Measurements from ENCODE around the gene SLC13A5. TPM values are rescaled to one million over a fixed set of nuclear protein-coding genes. Genes with fewer than 3 reads are reported as not detected.

Gene SLC13A5
- total RNA-seq, 4 donors from 2014 or later = 0.61 to 2.8 TPM; not detected in 2

DNA sequence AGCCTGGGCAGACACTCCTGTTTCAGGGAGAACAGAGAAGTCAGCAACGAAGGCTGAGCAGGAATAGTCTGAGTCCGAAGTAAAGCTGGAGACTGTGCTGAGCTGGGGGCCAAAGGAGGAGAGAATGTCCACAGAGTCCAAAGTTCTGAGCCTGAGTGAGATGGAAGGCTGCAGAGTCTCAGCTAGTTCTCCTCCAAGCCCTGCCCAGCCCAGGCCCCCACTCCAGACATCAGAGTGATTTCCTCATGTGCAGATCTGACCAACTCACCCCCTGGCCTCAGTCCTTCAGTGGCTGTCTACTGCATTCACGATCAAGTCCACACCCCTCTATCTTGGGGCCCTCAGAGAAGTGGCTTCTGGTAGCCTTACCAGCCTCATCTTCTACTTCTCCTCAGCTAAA is 21.6 kb downstream of the SLC13A5 start:
- TF ChIP-seq POLR2A (IDR thresholded peaks at IDR 0.05) (no peak), CTCF (IDR thresholded peaks at IDR 0.05) (no peak)
- intact Hi-C loops (cut with DNase I; ENCODE audit: low total_unique reads) = no loop called here
- H3K4me3 ChIP-seq = no peak overlapping the region
- no peak overlapping the region for H3K27ac ChIP-seq
- no peaks in the 10 kb centered on the region for H3K9me3 ChIP-seq
- no peaks in the 10 kb centered on the region for H3K36me3 ChIP-seq
- DNase-seq = no peak
- H3K27me3 ChIP-seq = no peaks in the 10 kb centered on the region
- H3K4me1 ChIP-seq = no peaks in the 10 kb centered on the region

DNA sequence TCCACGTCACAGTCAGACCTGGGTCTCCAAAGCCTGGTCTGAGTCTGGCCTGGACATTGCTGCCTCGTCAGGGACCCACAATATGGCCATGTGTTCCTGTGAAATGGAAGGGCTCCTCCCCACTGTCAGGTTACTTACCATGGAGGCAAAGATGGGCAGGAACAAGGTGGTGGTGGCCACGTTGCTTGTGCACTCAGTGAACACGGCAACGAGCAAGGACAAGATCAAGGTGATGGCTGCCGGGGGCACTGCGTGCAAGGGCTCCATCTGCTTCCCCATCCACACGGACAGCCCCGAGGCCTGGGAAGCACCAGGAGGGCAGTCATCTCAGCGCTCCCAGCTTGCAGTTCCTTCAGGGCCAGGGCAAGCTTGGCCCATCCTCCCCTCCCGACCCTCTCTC is 22.5 kb downstream of the SLC13A5 start:
- TF ChIP-seq CTCF (IDR thresholded peaks at IDR 0.05) = no peak
- TF ChIP-seq POLR2A (IDR thresholded peaks at IDR 0.05) = no peak
- no peak overlapping the region for H3K4me3 ChIP-seq
- no peak for DNase-seq
- H3K27ac ChIP-seq = no peak overlapping the region
- intact Hi-C loops (cut with DNase I; ENCODE audit: low total_unique reads) = no loop called here
- no peaks in the 10 kb centered on the region for H3K36me3 ChIP-seq
- H3K4me1 ChIP-seq = no peaks in the 10 kb centered on the region
- no peaks in the 10 kb centered on the region for H3K27me3 ChIP-seq
- H3K9me3 ChIP-seq = no peaks in the 10 kb centered on the region

DNA sequence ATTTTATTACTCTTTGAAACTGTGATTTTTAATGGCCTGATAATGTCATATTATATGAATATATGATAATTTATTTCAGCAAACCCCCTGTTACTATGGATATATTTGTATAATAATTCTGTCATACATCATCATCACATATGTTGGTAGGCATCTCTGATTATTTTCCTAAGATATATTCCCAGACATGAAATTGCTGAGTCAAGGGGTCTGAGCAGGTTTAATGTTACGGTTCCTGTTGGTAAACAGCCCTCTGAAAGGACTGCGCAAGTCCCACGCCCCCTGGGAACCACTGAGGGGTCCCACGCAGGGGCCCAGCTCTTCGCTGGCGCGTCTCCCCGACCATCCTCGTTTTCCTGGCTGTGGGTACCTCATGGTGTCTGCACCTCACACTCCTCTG is 24.2 kb downstream of the SLC13A5 start:
- intact Hi-C loops (cut with DNase I; ENCODE audit: low total_unique reads) = no loop called here
- DNase-seq = no peak
- Histone ChIP-seq H3K4me1 (no peaks in the 10 kb centered on the region), H3K27ac (no peak overlapping the region), H3K27me3 (no peaks in the 10 kb centered on the region), H3K36me3 (no peaks in the 10 kb centered on the region), H3K4me3 (no peak overlapping the region), H3K9me3 (no peaks in the 10 kb centered on the region)
- TF ChIP-seq POLR2A (IDR thresholded peaks at IDR 0.05) (no peak), CTCF (IDR thresholded peaks at IDR 0.05) (no peak)

- no peaks in the 10 kb centered on the region for H3K9me3 ChIP-seq
- no peak for DNase-seq
- no peaks in the 10 kb centered on the region for H3K4me1 ChIP-seq
- H3K36me3 ChIP-seq = no peaks in the 10 kb centered on the region
- no peaks in the 10 kb centered on the region for H3K27me3 ChIP-seq
- intact Hi-C loops (cut with DNase I; ENCODE audit: low total_unique reads) = no loop called here
- no peak for TF ChIP-seq CTCF (IDR thresholded peaks at IDR 0.05)
- no peak for TF ChIP-seq POLR2A (IDR thresholded peaks at IDR 0.05)
- no peak overlapping the region for H3K27ac ChIP-seq
- H3K4me3 ChIP-seq = no peak overlapping the region
These were observed 27.1 kb downstream of the SLC13A5 start for GRCh38 chr17:6686026-6686425.

GRCh38 chr17:6684881-6685767 is 28.0 kb downstream of the SLC13A5 start:
- Histone ChIP-seq H3K4me3 (no peak overlapping the region), H3K4me1 (no peaks in the 10 kb centered on the region), H3K27me3 (no peaks in the 10 kb centered on the region), H3K36me3 (no peaks in the 10 kb centered on the region), H3K9me3 (no peaks in the 10 kb centered on the region), H3K27ac (no peak overlapping the region)
- DNase-seq = no peak
- intact Hi-C loops (cut with DNase I; ENCODE audit: low total_unique reads) = no loop called here
- no peak for TF ChIP-seq POLR2A (IDR thresholded peaks at IDR 0.05)
- no peak for TF ChIP-seq CTCF (IDR thresholded peaks at IDR 0.05)
